ENCODE data around the gene ADAMTS2.

The ADAMTS2 gene

GRCh38 chr5:179362355-179362754 is 17.1 kb upstream of the ADAMTS2 start:
- DNase-seq (ENCODE audit: low spot score in 2 of 2) (no peak), ATAC-seq (ENCODE audit: low read depth) (no peak)
- Mint-ChIP-seq H3K27me3 (peaks cover 9% of the 10 kb centered on the region), H3K4me1 (no peaks in the 10 kb centered on the region), H3K27ac (no peak overlapping the region), H3K4me3 (no peak overlapping the region), H3K36me3 (no peaks in the 10 kb centered on the region), H3K9me3 (peaks cover 6% of the 10 kb centered on the region)

- Mint-ChIP-seq H3K4me1 (no peaks in the 10 kb centered on the region), H3K27ac (no peak overlapping the region), H3K9me3 (peaks cover 6% of the 10 kb centered on the region), H3K36me3 (no peaks in the 10 kb centered on the region), H3K4me3 (no peak overlapping the region), H3K27me3 (peaks cover 9% of the 10 kb centered on the region)
- no peak for ATAC-seq (ENCODE audit: low read depth)
- DNase-seq (ENCODE audit: low spot score in 2 of 2), result no peak
Observed at GRCh38 chr5:179361037-179361603, 15.9 kb upstream of the ADAMTS2 start.

- H3K4me1 Mint-ChIP-seq, result no peaks in the 10 kb centered on the region
- H3K27me3 Mint-ChIP-seq, result peaks cover 8% of the 10 kb centered on the region
- DNase-seq (ENCODE audit: low spot score in 2 of 2) (no peak), ATAC-seq (ENCODE audit: low read depth) (no peak)
- peaks cover under 1% of the 10 kb centered on the region for H3K9me3 Mint-ChIP-seq
- no peak overlapping the region for H3K27ac Mint-ChIP-seq
- no peaks in the 10 kb centered on the region for H3K36me3 Mint-ChIP-seq
- H3K4me3 Mint-ChIP-seq, result no peak overlapping the region
Observed at GRCh38 chr5:179357031-179357430, 11.8 kb upstream of the ADAMTS2 start.

- ATAC-seq (ENCODE audit: low read depth), result no peak
- Mint-ChIP-seq H3K9me3 (no peaks in the 10 kb centered on the region), H3K27ac (no peak overlapping the region), H3K27me3 (peaks cover 11% of the 10 kb centered on the region), H3K4me3 (no peak overlapping the region), H3K4me1 (no peaks in the 10 kb centered on the region), H3K36me3 (no peaks in the 10 kb centered on the region)
- DNase-seq (ENCODE audit: low spot score in 2 of 2), result no peak
Observed at GRCh38 chr5:179355976-179356974, 11.0 kb upstream of the ADAMTS2 start.

GRCh38 chr5:179354305-179354882 is 9.1 kb upstream of the ADAMTS2 start:
- no peak for ATAC-seq (ENCODE audit: low read depth)
- Mint-ChIP-seq H3K36me3 (no peaks in the 10 kb centered on the region), H3K4me3 (no peak overlapping the region), H3K4me1 (no peaks in the 10 kb centered on the region), H3K27me3 (peaks cover 16% of the 10 kb centered on the region), H3K9me3 (no peaks in the 10 kb centered on the region), H3K27ac (no peak overlapping the region)
- no peak for DNase-seq (ENCODE audit: low spot score in 2 of 2)

- ATAC-seq (ENCODE audit: low read depth) (no peak), DNase-seq (ENCODE audit: low spot score in 2 of 2) (no peak)
- Mint-ChIP-seq H3K27me3 (peaks cover 32% of the 10 kb centered on the region), H3K36me3 (no peaks in the 10 kb centered on the region), H3K9me3 (no peaks in the 10 kb centered on the region), H3K27ac (no peak overlapping the region), H3K4me3 (no peak overlapping the region), H3K4me1 (peaks cover 2% of the 10 kb centered on the region)
Observed at GRCh38 chr5:179348843-179349242, 3.6 kb upstream of the ADAMTS2 start.

GRCh38 chr5:179348011-179348530 is 2.8 kb upstream of the ADAMTS2 start:
- DNase-seq (ENCODE audit: low spot score in 2 of 2), result no peak
- H3K27me3 Mint-ChIP-seq, result peaks cover 38% of the 10 kb centered on the region
- no peak overlapping the region for H3K4me3 Mint-ChIP-seq

GRCh38 chr5:179347581-179347980 is 2.3 kb upstream of the ADAMTS2 start:
- Mint-ChIP-seq H3K36me3 (no peaks in the 10 kb centered on the region), H3K27me3 (peaks cover 43% of the 10 kb centered on the region), H3K4me1 (peaks cover 9% of the 10 kb centered on the region), H3K9me3 (no peaks in the 10 kb centered on the region), H3K4me3 (no peak overlapping the region), H3K27ac (no peak overlapping the region)
- no peak for DNase-seq (ENCODE audit: low spot score in 2 of 2)
- ATAC-seq (ENCODE audit: low read depth), result no peak

More at GRCh38 chr5:179348011-179348530, 2.8 kb upstream of the ADAMTS2 start:
- Mint-ChIP-seq H3K36me3 (no peaks in the 10 kb centered on the region), H3K4me1 (peaks cover 7% of the 10 kb centered on the region), H3K27ac (no peak overlapping the region), H3K9me3 (no peaks in the 10 kb centered on the region)
- no peak for ATAC-seq (ENCODE audit: low read depth)

- Mint-ChIP-seq H3K4me3 (no peak overlapping the region), H3K4me1 (peaks cover 9% of the 10 kb centered on the region), H3K27me3 (peaks cover 47% of the 10 kb centered on the region)
Observed at GRCh38 chr5:179346875-179347274, 1.6 kb upstream of the ADAMTS2 start.

GRCh38 chr5:179346401-179346800 is 1.1 kb upstream of the ADAMTS2 start:
- H3K27ac Mint-ChIP-seq, result no peak overlapping the region
- H3K36me3 Mint-ChIP-seq, result no peaks in the 10 kb centered on the region
- peak overlapping the region; percentile 59 for H3K4me3 Mint-ChIP-seq
- ATAC-seq (ENCODE audit: low read depth), result no peak
- H3K27me3 Mint-ChIP-seq, result peaks cover 47% of the 10 kb centered on the region
- no peak for DNase-seq (ENCODE audit: low spot score in 2 of 2)
- H3K4me1 Mint-ChIP-seq, result peaks cover 9% of the 10 kb centered on the region
- H3K9me3 Mint-ChIP-seq, result no peaks in the 10 kb centered on the region

More at GRCh38 chr5:179346875-179347274, 1.6 kb upstream of the ADAMTS2 start:
- no peaks in the 10 kb centered on the region for H3K36me3 Mint-ChIP-seq
- H3K9me3 Mint-ChIP-seq, result no peaks in the 10 kb centered on the region
- ATAC-seq (ENCODE audit: low read depth) (no peak), DNase-seq (ENCODE audit: low spot score in 2 of 2) (no peak)
- H3K27ac Mint-ChIP-seq, result no peak overlapping the region

- no peak overlapping the region for H3K4me3 Mint-ChIP-seq
- peaks cover 48% of the 10 kb centered on the region for H3K27me3 Mint-ChIP-seq
- no peak overlapping the region for H3K27ac Mint-ChIP-seq
- no peak for ATAC-seq (ENCODE audit: low read depth)
- peaks cover 9% of the 10 kb centered on the region for H3K4me1 Mint-ChIP-seq
- DNase-seq (ENCODE audit: low spot score in 2 of 2), result no peak
- no peaks in the 10 kb centered on the region for H3K9me3 Mint-ChIP-seq
- no peaks in the 10 kb centered on the region for H3K36me3 Mint-ChIP-seq
Observed at GRCh38 chr5:179345183-179345432, 153 bp downstream of the ADAMTS2 start.

- DNase-seq (ENCODE audit: low spot score in 2 of 2), result no peak
- Mint-ChIP-seq H3K27me3 (peaks cover 45% of the 10 kb centered on the region), H3K4me1 (peaks cover 9% of the 10 kb centered on the region)
Observed at GRCh38 chr5:179344431-179345182, 654 bp downstream of the ADAMTS2 start.

GRCh38 chr5:179343719-179344430 is 1.4 kb downstream of the ADAMTS2 start:
- Mint-ChIP-seq H3K27ac (no peak overlapping the region), H3K27me3 (peaks cover 41% of the 10 kb centered on the region), H3K36me3 (no peaks in the 10 kb centered on the region), H3K4me3 (peak overlapping the region; percentile 31), H3K9me3 (no peaks in the 10 kb centered on the region), H3K4me1 (peaks cover 9% of the 10 kb centered on the region)
- DNase-seq (ENCODE audit: low spot score in 2 of 2), result no peak
- no peak for ATAC-seq (ENCODE audit: low read depth)

More at GRCh38 chr5:179344431-179345182, 654 bp downstream of the ADAMTS2 start:
- Mint-ChIP-seq H3K4me3 (no peak overlapping the region), H3K36me3 (no peaks in the 10 kb centered on the region), H3K27ac (no peak overlapping the region), H3K9me3 (no peaks in the 10 kb centered on the region)
- no peak for ATAC-seq (ENCODE audit: low read depth)
